A549 (cell line): ENCODE data around the gene RNASEH1. TPM values are rescaled to one million over a fixed set of nuclear protein-coding genes. Genes with fewer than 3 reads are reported as not detected.

Experiments used
- ATAC-seq, 2 experiments: fragments of 200-7000 bp in 1 of 2; fragments of >200 bp in 1 of 2; cut with Nextera tagmentation in 1 of 2; cut with Tn5 transposase in 1 of 2; 3 replicates each; pipeline versions ENCODE4 v1.8.0 to v1.9.1; 2018 to 2020; ENCODE audit warnings: mild to moderate bottlenecking in 1 of 2, moderate library complexity in 1 of 2
- CTCF ChIA-PET: fragments of 300-600 bp; sonication (Branson Sonifier 250); formaldehyde crosslinking; extraction: SDS; loops from one replicate; lab custom pipeline; 2021; ENCODE audit warnings: antibody characterized with exemption, inconsistent platforms; lab: Yijun Ruan, JAX
- POLR2A ChIA-PET: fragments of 350-600 bp; formaldehyde crosslinking; extraction: SDS; loops from one replicate; lab custom pipeline; 2021; ENCODE audit warnings: antibody characterized with exemption, inconsistent platforms; lab: Yijun Ruan, JAX
- DNase-seq, 2 experiments: peaks; one replicate each; pipeline versions ENCODE4 v3.0.0 to v3.0.0-alpha.2; 2011 to 2016; ENCODE audit warnings: low read depth in 1 of 2, low spot score in 1 of 2
- FAIRE-seq: peaks from 2 replicates; lab custom pipeline; 2011; peaks lifted over from hg19 to GRCh38; lab: Jason Lieb, UNC
- H3K27ac ChIP-seq, 2 experiments: fragments of >200 bp; sonication (Bioruptor Twin); formaldehyde crosslinking; 3 replicates each; pipeline ENCODE4 v1.5.1; 2016 to 2017
- H3K4me1 ChIP-seq: fragments of >200 bp; sonication (Bioruptor Twin); formaldehyde crosslinking; 3 replicates; pipeline ENCODE4 v1.6.1; 2016
- H3K4me2 ChIP-seq: fragments of >200 bp; sonication (Bioruptor Twin); formaldehyde crosslinking; 3 replicates; pipeline ENCODE4 v1.6.1; 2016
- H3K4me3 ChIP-seq: fragments of >200 bp; sonication (Bioruptor Twin); formaldehyde crosslinking; 3 replicates; pipeline ENCODE4 v1.5.1; 2016
- H3K9me3 ChIP-seq: fragments of >200 bp; sonication (Bioruptor Twin); formaldehyde crosslinking; 3 replicates; pipeline ENCODE4 v1.6.1; 2016
- CBX2 ChIP-seq: fragments of 200-600 bp; sonication (generic); IDR thresholded peaks from 2 replicates; pipeline ENCODE4 v1.6.1; 2016; ENCODE audit warnings: low read depth, mild to moderate bottlenecking, borderline replicate concordance
- CBX8 ChIP-seq: fragments of 200-600 bp; sonication (generic); IDR thresholded peaks from 2 replicates; pipeline ENCODE4 v1.6.1; 2016
- CEBPB ChIP-seq, 2 experiments: fragments of >200 bp in 1 of 2; sonication (Bioruptor Twin) in 1 of 2; formaldehyde crosslinking in 1 of 2; IDR thresholded peaks; 2 replicates each; pipeline ENCODE4 v1.6.1; 2012 to 2016
- CHD2 ChIP-seq: fragments of 150-350 bp; IDR thresholded peaks from 2 replicates; pipeline ENCODE4 v1.6.1; 2014; ENCODE audit warnings: low read length; ENCODE audit not compliant: partially characterized antibody
- CHD4 ChIP-seq: fragments of 200-600 bp; sonication (generic); IDR thresholded peaks from 2 replicates; pipeline ENCODE4 v1.6.1; 2016; ENCODE audit warnings: antibody characterized with exemption, mild to moderate bottlenecking, borderline replicate concordance
- EHF ChIP-seq: fragments of 250-450 bp; sonication (Bioruptor Pico); IDR thresholded peaks from 2 replicates; pipeline ENCODE4 v1.5.0; 2020; ENCODE audit warnings: mild to moderate bottlenecking
- HDAC2 ChIP-seq: fragments of 200-600 bp; sonication (generic); IDR thresholded peaks from 2 replicates; pipeline ENCODE4 v1.6.1; 2016
- HOXA7 ChIP-seq: fragments of 250-450 bp; sonication (Bioruptor Pico); IDR thresholded peaks from 2 replicates; pipeline ENCODE4 v1.5.0; 2020; ENCODE audit warnings: mild to moderate bottlenecking, moderate library complexity
- HOXB13 ChIP-seq: fragments of 250-450 bp; sonication (Bioruptor Pico); IDR thresholded peaks from 2 replicates; pipeline ENCODE4 v1.5.0; 2020; ENCODE audit warnings: low read depth, mild to moderate bottlenecking, moderate library complexity
- HOXB5 ChIP-seq: fragments of 250-450 bp; sonication (Bioruptor Pico); IDR thresholded peaks from 2 replicates; pipeline ENCODE4 v1.5.0; 2020; ENCODE audit warnings: mild to moderate bottlenecking, moderate library complexity
- KDM5A ChIP-seq: fragments of 200-600 bp; sonication (generic); IDR thresholded peaks from 2 replicates; pipeline ENCODE4 v1.6.1; 2016; ENCODE audit warnings: antibody characterized with exemption, mild to moderate bottlenecking
- MAFK ChIP-seq: fragments of 450-650 bp; IDR thresholded peaks from 2 replicates; pipeline ENCODE4 v1.6.1; 2014; ENCODE audit not compliant: partially characterized antibody
- MAZ ChIP-seq: fragments of 150-350 bp; IDR thresholded peaks from 2 replicates; pipeline ENCODE4 v1.6.1; 2014; ENCODE audit warnings: antibody characterized with exemption, low read depth, low read length, borderline replicate concordance
- MYC ChIP-seq: IDR thresholded peaks from 2 replicates; pipeline ENCODE4 v1.6.1; 2012; ENCODE audit warnings: mild to moderate bottlenecking, inconsistent platforms, low read length, improper control_type of control experiment, borderline replicate concordance
- PHF8 ChIP-seq: fragments of 200-600 bp; sonication (generic); IDR thresholded peaks from 2 replicates; pipeline ENCODE4 v1.6.1; 2016; ENCODE audit warnings: low read depth, mild to moderate bottlenecking, antibody characterized with exemption, moderate library complexity, borderline replicate concordance
- POLR2A ChIP-seq: IDR thresholded peaks from 2 replicates; pipeline ENCODE4 v1.6.1; 2012; ENCODE audit warnings: mild to moderate bottlenecking, low read length
- POLR2AphosphoS2 ChIP-seq: conservative IDR thresholded peaks from 2 replicates; pipeline ENCODE4 v1.6.1; 2012; ENCODE audit warnings: low read length, improper control_type of control experiment, inconsistent platforms
- RARB ChIP-seq: fragments of 250-450 bp; sonication (Bioruptor Pico); IDR thresholded peaks from 2 replicates; pipeline ENCODE4 v1.8.0; 2021; ENCODE audit warnings: mild to moderate bottlenecking, moderate library complexity
- RFX5 ChIP-seq: fragments of 450-650 bp; IDR thresholded peaks from 2 replicates; pipeline ENCODE4 v1.7.1; 2014; ENCODE audit warnings: antibody characterized with exemption, mild to moderate bottlenecking, moderate library complexity
- RNF2 ChIP-seq: fragments of 200-600 bp; sonication (generic); IDR thresholded peaks from 2 replicates; pipeline ENCODE4 v1.6.1; 2016; ENCODE audit warnings: low read depth, mild to moderate bottlenecking, antibody characterized with exemption, moderate library complexity, borderline replicate concordance
- SMC3 ChIP-seq: fragments of >200 bp; sonication (Bioruptor Twin); formaldehyde crosslinking; IDR thresholded peaks from 3 replicates; pipeline ENCODE4 v1.6.1; 2018; ENCODE audit warnings: inconsistent platforms
- ZC3H11A ChIP-seq: fragments of 450-650 bp; IDR thresholded peaks from 2 replicates; pipeline ENCODE4 v1.6.1; 2014; ENCODE audit warnings: antibody characterized with exemption, mild to moderate bottlenecking
- ZNF302 ChIP-seq: fragments of 250-450 bp; sonication (Bioruptor Pico); IDR thresholded peaks from 2 replicates; pipeline ENCODE4 v1.9.0; 2021; ENCODE audit warnings: inconsistent platforms, mild to moderate bottlenecking, moderate library complexity
- WGBS: methylation state at CpG from one replicate; pipeline ENCODE4 v1.1.6; 2017; ENCODE audit errors: missing lambda C conversion rate; 5-methylcytosine and 5-hydroxymethylcytosine counted together
- polyA plus RNA-seq, 4 experiments: library from polyadenylated mRNA; depleted of rRNA in 3 of 4; stranded (reverse); fragments of >200 nt; fragmentation: RNase III in 1 of 4; extraction: RNeasy Plus Mini Kit Qiagen cat#74134 plus additional on column Dnase treatment in 1 of 4; gene quantifications; 2 replicates in 3 of 4; 3 replicates in 1 of 4; pipeline ENCODE4 v1.2.3, GENCODE V29; 2011 to 2017
- TF ChIP-seq, protein P1 (sequence below): fragments of 250-450 bp; sonication (Bioruptor Pico); IDR thresholded peaks from 2 replicates; pipeline ENCODE4 v1.5.0; 2020; ENCODE audit warnings: low read depth, mild to moderate bottlenecking, moderate library complexity
- TF ChIP-seq, protein P2 (sequence below): IDR thresholded peaks from 2 replicates; pipeline ENCODE4 v1.6.1; 2012; ENCODE audit warnings: low read depth, borderline replicate concordance
- TF ChIP-seq, protein P3 (sequence below): fragments of 450-650 bp; IDR thresholded peaks from 2 replicates; pipeline ENCODE4 v1.6.1; 2014; ENCODE audit warnings: antibody characterized with exemption
- TF ChIP-seq, protein P4 (sequence below): fragments of >200 bp; sonication (Bioruptor Twin); formaldehyde crosslinking; IDR thresholded peaks from 3 replicates; pipeline ENCODE4 v1.5.1; 2016
- TF ChIP-seq, protein P5 (sequence below): fragments of >200 bp; sonication (Bioruptor Twin); formaldehyde crosslinking; IDR thresholded peaks from 3 replicates; pipeline ENCODE4 v1.6.1; 2016

Gene RNASEH1
- polyA plus RNA-seq, 2 of the 4 experiments (the other 2 are of a cell fraction) = 54.3 to 55.3 TPM

DNA sequence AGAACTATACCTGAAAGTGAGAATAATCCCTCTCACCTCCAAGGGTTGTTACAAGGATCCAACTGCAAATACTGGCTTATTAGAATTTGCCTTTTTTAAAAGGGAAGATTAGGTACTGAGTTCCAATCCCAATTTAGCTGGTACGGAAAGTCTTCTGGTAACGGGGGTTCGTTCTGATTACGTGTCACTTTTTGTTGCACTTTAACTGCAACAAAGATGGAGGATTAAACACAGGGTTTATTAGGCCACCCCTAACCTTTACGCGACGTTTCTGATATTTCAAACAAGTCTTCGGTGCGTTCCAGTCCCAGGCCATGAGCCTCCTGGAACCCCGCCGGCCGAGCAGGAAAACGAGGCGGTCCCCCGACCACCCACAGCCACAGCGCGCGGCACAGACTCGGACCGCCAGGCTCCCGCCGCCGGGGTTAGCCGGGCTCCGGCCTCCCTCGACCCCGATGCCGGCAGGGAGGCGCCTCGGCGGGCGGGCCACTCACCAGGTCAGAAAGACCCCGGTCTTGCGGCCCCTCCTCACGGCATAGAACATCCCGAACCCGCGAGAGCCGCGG lies 411 bp downstream of the RNASEH1 start:
- POLR2A ChIA-PET = interaction anchor here (0.6 to 2.1 kb wide), 27 partner anchors 8 to 180 kb away, joined by 3 to 62 read pairs (median 8); partner anchors contain the start of genes ADI1, EIPR1, RPS7 and TRAPPC12
- peak; percentile 46 to 55; a peak in 5 of 6 replicates for ATAC-seq
- Histone ChIP-seq H3K27ac (peak overlapping the region; percentile 90 to 94), H3K4me2 (peak overlapping the region; percentile 83), H3K4me3 (peak overlapping the region; percentile 94), H3K4me1 (peaks cover 15% of the 10 kb centered on the region), H3K9me3 (no peaks in the 10 kb centered on the region)
- no peak for FAIRE-seq
- no peak for TF ChIP-seq CEBPB (IDR thresholded peaks at IDR 0.05)
- no peak for TF ChIP-seq SMC3
- no peak for TF ChIP-seq ZC3H11A
- TF ChIP-seq KDM5A = peak; percentile 92
- peak; percentile 85; the same call in 1 of the 2 replicates for TF ChIP-seq HDAC2
- no peak for TF ChIP-seq EHF
- peak; percentile 98; the same call in 1 of the 2 replicates for TF ChIP-seq PHF8
- 2% methylated on average over 40 of the region's 40 CpGs for WGBS
- DNase-seq = peak in 1 of 2 experiments; percentile 25
- CTCF ChIA-PET = interaction anchor here (0.8 to 2.7 kb wide), 5 partner anchors 14 to 133 kb away, joined by 3 to 9 read pairs (median 3); no protein-coding TSS in a partner anchor

DNA sequence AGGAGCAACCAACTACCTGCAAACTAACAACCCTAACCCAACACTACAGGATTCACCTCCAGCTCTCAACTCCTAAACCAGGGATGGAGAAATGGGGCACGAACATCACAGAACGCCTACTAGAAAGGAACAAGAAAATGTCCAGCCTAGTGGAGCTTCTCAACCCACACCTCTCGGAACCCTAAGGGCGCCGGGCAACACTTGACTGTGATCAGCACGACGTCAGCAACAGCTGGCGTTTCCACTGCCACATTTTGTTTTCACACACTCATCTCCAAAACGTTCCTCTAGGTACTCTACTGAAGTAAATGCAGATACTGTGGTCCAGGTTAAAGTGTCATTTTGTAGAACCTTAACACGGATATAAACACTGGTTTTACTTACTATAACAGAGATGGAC lies 4.2 kb downstream of the RNASEH1 start:
- POLR2A ChIA-PET = no interaction called here
- no peak overlapping the region for H3K4me2 ChIP-seq
- TF ChIP-seq, protein P1, sequence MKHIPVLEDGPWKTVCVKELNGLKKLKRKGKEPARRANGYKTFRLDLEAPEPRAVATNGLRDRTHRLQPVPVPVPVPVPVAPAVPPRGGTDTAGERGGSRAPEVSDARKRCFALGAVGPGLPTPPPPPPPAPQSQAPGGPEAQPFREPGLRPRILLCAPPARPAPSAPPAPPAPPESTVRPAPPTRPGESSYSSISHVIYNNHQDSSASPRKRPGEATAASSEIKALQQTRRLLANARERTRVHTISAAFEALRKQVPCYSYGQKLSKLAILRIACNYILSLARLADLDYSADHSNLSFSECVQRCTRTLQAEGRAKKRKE = no peak
- no peak for TF ChIP-seq MAFK
- TF ChIP-seq MYC = no peak
- TF ChIP-seq MAZ = no peak
- no peak for TF ChIP-seq PHF8
- no peak for TF ChIP-seq CHD4
- no peak for TF ChIP-seq CHD2
- TF ChIP-seq HOXA7 = no peak
- TF ChIP-seq CEBPB (IDR thresholded peaks at IDR 0.05) = no peak
- no peak for TF ChIP-seq ZNF302 (CRISPR knock-in tag)
- TF ChIP-seq POLR2A = no peak
- TF ChIP-seq, protein P2, sequence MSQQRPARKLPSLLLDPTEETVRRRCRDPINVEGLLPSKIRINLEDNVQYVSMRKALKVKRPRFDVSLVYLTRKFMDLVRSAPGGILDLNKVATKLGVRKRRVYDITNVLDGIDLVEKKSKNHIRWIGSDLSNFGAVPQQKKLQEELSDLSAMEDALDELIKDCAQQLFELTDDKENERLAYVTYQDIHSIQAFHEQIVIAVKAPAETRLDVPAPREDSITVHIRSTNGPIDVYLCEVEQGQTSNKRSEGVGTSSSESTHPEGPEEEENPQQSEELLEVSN = no peak
- TF ChIP-seq, protein P3, sequence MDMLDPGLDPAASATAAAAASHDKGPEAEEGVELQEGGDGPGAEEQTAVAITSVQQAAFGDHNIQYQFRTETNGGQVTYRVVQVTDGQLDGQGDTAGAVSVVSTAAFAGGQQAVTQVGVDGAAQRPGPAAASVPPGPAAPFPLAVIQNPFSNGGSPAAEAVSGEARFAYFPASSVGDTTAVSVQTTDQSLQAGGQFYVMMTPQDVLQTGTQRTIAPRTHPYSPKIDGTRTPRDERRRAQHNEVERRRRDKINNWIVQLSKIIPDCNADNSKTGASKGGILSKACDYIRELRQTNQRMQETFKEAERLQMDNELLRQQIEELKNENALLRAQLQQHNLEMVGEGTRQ = no peak
- no peak for TF ChIP-seq HOXB13 (CRISPR knock-in tag)
- no peak for TF ChIP-seq CBX8
- no peak for TF ChIP-seq CBX2
- no peak for FAIRE-seq
- no peak for ATAC-seq
- peaks cover 9% of the 10 kb centered on the region for H3K4me1 ChIP-seq
- no peaks in the 10 kb centered on the region for H3K9me3 ChIP-seq
- H3K27ac ChIP-seq = no peak overlapping the region
- CTCF ChIA-PET = interaction anchor here (1.3 to 5.7 kb wide), 5 partner anchors 13 to 130 kb away, joined by 3 to 25 read pairs (median 5); no protein-coding TSS in a partner anchor
- no peak overlapping the region for H3K4me3 ChIP-seq
- no peak for DNase-seq
- WGBS = 88% methylated on average over 10 of the region's 10 CpGs

DNA sequence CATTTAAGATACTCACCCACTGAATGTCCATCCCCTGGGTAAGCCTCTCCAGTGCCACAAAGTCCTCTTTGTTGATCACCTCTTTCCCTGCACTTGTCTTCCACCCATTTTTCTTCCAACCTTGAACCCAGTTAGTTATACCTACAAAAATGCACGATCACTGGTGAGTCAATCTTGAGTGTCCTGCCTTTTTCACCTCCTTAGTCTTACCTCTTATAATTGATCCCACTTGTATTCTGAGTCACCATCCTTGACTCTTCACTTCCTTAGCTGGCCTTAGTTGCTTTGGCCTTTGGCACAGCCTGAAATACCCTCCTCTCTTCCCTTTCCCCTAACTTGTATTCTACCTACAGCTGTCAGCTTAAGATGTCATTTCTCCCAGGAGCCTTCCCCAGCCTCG lies 10.2 kb downstream of the RNASEH1 start:
- ATAC-seq = no peak
- WGBS = 89% methylated on average over 2 of the region's 2 CpGs
- no peak for FAIRE-seq
- POLR2A ChIA-PET = no interaction called here
- Histone ChIP-seq H3K4me1 (no peaks in the 10 kb centered on the region), H3K9me3 (no peaks in the 10 kb centered on the region), H3K4me2 (no peak overlapping the region), H3K27ac (no peak overlapping the region), H3K4me3 (no peak overlapping the region)
- CTCF ChIA-PET = interaction anchor here (1.2 kb wide), 1 partner anchor 9 kb away, joined by 6 read pairs; no protein-coding TSS in a partner anchor
- DNase-seq = no peak
- TF ChIP-seq POLR2AphosphoS2 (no peak), RFX5 (no peak), POLR2A (no peak), HOXB5 (no peak), RARB (CRISPR knock-in tag) (no peak), CHD4 (no peak), MAFK (no peak), RNF2 (no peak)
- TF ChIP-seq, protein P4, sequence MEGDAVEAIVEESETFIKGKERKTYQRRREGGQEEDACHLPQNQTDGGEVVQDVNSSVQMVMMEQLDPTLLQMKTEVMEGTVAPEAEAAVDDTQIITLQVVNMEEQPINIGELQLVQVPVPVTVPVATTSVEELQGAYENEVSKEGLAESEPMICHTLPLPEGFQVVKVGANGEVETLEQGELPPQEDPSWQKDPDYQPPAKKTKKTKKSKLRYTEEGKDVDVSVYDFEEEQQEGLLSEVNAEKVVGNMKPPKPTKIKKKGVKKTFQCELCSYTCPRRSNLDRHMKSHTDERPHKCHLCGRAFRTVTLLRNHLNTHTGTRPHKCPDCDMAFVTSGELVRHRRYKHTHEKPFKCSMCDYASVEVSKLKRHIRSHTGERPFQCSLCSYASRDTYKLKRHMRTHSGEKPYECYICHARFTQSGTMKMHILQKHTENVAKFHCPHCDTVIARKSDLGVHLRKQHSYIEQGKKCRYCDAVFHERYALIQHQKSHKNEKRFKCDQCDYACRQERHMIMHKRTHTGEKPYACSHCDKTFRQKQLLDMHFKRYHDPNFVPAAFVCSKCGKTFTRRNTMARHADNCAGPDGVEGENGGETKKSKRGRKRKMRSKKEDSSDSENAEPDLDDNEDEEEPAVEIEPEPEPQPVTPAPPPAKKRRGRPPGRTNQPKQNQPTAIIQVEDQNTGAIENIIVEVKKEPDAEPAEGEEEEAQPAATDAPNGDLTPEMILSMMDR = no peak
- TF ChIP-seq, protein P1 = no peak
- TF ChIP-seq, protein P5, sequence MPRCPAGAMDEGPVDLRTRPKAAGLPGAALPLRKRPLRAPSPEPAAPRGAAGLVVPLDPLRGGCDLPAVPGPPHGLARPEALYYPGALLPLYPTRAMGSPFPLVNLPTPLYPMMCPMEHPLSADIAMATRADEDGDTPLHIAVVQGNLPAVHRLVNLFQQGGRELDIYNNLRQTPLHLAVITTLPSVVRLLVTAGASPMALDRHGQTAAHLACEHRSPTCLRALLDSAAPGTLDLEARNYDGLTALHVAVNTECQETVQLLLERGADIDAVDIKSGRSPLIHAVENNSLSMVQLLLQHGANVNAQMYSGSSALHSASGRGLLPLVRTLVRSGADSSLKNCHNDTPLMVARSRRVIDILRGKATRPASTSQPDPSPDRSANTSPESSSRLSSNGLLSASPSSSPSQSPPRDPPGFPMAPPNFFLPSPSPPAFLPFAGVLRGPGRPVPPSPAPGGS = no peak
